Activated CD8-positive, alpha-beta T cell treated with anti-CD3 and anti-CD28 coated beads for 36 hours (primary cell): ENCODE results near the gene LRRN4. TPM values are rescaled to one million over a fixed set of nuclear protein-coding genes. Genes with fewer than 3 reads are reported as not detected.

Source experiments
- ATAC-seq: fragments of 200-7000 bp; cut with Tn5 transposase; one replicate; pipeline ENCODE4 v1.10.0; 2021; ENCODE audit warnings: mild to moderate bottlenecking, moderate library complexity
- CTCF ChIA-PET: fragments of 350-600 bp; sonication (Branson Sonifier 250); formaldehyde crosslinking; loops from one replicate; lab custom pipeline; 2021; ENCODE audit warnings: antibody characterized with exemption; lab: Charles Lee
- POLR2A ChIA-PET: fragments of 350-600 bp; sonication (Branson Sonifier 250); formaldehyde crosslinking; loops from one replicate; lab custom pipeline; 2021; ENCODE audit warnings: antibody characterized with exemption; lab: Charles Lee
- DNase-seq: peaks from one replicate; pipeline ENCODE4 v3.0.0-alpha.2; 2020
- H3K27ac Mint-ChIP-seq: one replicate; pipeline ENCODE4 v1.8.0; 2021; ENCODE audit warnings: mild to moderate bottlenecking, mixed read lengths
- H3K27me3 Mint-ChIP-seq: one replicate; pipeline ENCODE4 v1.8.0; 2021; ENCODE audit warnings: mixed read lengths
- H3K36me3 Mint-ChIP-seq: one replicate; pipeline ENCODE4 v1.8.0; 2021; ENCODE audit warnings: low read depth, mixed read lengths
- H3K4me1 Mint-ChIP-seq: one replicate; pipeline ENCODE4 v1.8.0; 2021; ENCODE audit warnings: low read depth, mixed read lengths
- H3K4me3 Mint-ChIP-seq: one replicate; pipeline ENCODE4 v1.8.0; 2021; ENCODE audit warnings: mild to moderate bottlenecking, moderate library complexity, mixed read lengths
- H3K9me3 Mint-ChIP-seq: one replicate; pipeline ENCODE4 v1.8.0; 2021; ENCODE audit warnings: mixed read lengths
- intact Hi-C: fragments of 100-400 bp; cut with micrococcal nuclease; formaldehyde crosslinking; loops from one replicate; pipeline ENCODE4 v1.10.0; 2022
- total RNA-seq, 2 experiments: library from RNA; stranded (reverse); gene quantifications; one replicate each; pipeline ENCODE4 v1.2.3, GENCODE V29; 2021
- TF ChIP-seq, protein P1 (sequence below): fragments of 200-600 bp; IDR thresholded peaks from one replicate; pipeline ENCODE4 v1.8.0; 2022; ENCODE audit warnings: antibody characterized with exemption, mild to moderate bottlenecking

LRRN4 gene
- total RNA-seq, 2 experiments from 2014 or later: not detected

DNA sequence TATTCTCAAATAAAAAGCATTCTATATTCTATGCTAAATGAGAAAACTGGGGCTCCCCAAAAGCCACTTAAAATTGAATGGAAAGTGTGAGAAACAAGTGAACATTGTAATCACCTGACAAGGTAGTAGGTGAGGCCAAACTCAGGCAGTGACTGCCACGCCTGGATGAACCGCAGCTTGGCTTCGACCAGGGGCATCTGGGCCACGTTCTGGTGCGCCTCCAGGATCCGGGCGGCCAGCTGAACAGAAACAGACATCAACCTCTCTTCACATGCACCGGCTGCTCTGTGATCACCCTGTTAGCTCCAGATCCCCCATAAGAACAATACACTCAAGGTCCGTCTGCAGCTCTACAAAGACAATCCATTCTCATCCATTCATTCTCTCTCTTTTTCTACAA is 30.1 kb upstream of the LRRN4 start:
- H3K27ac Mint-ChIP-seq: no peak overlapping the region
- CTCF ChIA-PET: no interaction called here
- intact Hi-C loops: no loop called here
- H3K4me1 Mint-ChIP-seq: no peaks in the 10 kb centered on the region
- no peak overlapping the region for H3K4me3 Mint-ChIP-seq
- H3K27me3 Mint-ChIP-seq: peaks cover 10% of the 10 kb centered on the region
- no peaks in the 10 kb centered on the region for H3K9me3 Mint-ChIP-seq
- POLR2A ChIA-PET: no interaction called here
- DNase-seq (no peak), ATAC-seq (no peak)
- TF ChIP-seq, protein P1, sequence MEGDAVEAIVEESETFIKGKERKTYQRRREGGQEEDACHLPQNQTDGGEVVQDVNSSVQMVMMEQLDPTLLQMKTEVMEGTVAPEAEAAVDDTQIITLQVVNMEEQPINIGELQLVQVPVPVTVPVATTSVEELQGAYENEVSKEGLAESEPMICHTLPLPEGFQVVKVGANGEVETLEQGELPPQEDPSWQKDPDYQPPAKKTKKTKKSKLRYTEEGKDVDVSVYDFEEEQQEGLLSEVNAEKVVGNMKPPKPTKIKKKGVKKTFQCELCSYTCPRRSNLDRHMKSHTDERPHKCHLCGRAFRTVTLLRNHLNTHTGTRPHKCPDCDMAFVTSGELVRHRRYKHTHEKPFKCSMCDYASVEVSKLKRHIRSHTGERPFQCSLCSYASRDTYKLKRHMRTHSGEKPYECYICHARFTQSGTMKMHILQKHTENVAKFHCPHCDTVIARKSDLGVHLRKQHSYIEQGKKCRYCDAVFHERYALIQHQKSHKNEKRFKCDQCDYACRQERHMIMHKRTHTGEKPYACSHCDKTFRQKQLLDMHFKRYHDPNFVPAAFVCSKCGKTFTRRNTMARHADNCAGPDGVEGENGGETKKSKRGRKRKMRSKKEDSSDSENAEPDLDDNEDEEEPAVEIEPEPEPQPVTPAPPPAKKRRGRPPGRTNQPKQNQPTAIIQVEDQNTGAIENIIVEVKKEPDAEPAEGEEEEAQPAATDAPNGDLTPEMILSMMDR: no peak
- no peaks in the 10 kb centered on the region for H3K36me3 Mint-ChIP-seq

DNA sequence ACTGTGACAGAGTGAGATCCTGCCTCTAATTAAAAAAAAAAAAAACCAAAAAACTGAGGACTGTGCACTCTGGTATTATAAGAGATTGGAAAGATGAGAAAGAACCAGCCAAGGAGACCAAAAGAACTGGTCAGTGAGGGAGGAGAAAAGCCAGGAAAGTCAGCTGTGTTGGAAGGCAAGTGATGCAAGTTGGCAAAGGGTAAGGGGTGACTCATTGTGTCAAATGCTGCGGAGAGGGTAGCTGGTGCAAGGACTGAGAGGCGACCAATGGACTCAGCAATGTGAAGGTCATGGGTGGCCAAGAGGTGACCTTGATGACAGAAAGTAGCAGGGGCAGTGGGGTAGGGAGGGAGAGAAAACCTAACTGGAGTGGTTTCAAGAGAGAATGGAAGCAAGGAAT is 27.4 kb upstream of the LRRN4 start:
- ATAC-seq: no peak
- CTCF ChIA-PET: interaction anchor here (1.0 kb wide), 1 partner anchor 553 kb away, joined by 4 read pairs; no protein-coding TSS in a partner anchor
- Mint-ChIP-seq H3K9me3 (no peaks in the 10 kb centered on the region), H3K36me3 (no peaks in the 10 kb centered on the region), H3K27me3 (peaks cover 6% of the 10 kb centered on the region), H3K4me1 (no peaks in the 10 kb centered on the region), H3K27ac (no peak overlapping the region), H3K4me3 (no peak overlapping the region)
- intact Hi-C loops: no loop called here
- POLR2A ChIA-PET: no interaction called here
- no peak for DNase-seq
- TF ChIP-seq, protein P1: no peak

DNA sequence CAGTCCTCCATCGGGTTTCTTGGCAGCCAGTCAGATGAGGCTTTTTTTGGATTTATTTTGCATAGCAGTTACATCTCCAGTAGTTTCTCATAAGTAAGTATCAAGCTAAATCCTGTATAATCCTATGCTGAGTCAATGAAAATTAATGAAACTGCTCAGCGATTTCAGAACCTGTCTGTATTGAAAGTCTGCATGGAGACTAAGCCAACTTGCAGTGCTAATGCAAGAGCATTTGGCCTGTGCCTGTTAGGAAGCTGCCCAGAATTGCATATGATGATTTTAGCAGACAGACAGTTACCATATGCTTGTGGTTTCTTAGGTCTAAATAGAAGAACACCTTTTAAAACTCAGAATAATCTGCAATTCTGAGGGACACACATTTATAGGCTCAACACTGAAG is 25.2 kb upstream of the LRRN4 start:
- CTCF ChIA-PET: interaction anchor here (0.9 to 1.9 kb wide), 2 partner anchors 59 to 550 kb away, joined by 3 to 18 read pairs; no protein-coding TSS in a partner anchor
- Mint-ChIP-seq H3K27me3 (peaks cover 4% of the 10 kb centered on the region), H3K27ac (no peak overlapping the region), H3K4me1 (no peaks in the 10 kb centered on the region), H3K36me3 (no peaks in the 10 kb centered on the region), H3K4me3 (no peak overlapping the region), H3K9me3 (no peaks in the 10 kb centered on the region)
- TF ChIP-seq, protein P1: no peak
- no peak for DNase-seq
- ATAC-seq: no peak
- POLR2A ChIA-PET: no interaction called here
- intact Hi-C loops: no loop called here

DNA sequence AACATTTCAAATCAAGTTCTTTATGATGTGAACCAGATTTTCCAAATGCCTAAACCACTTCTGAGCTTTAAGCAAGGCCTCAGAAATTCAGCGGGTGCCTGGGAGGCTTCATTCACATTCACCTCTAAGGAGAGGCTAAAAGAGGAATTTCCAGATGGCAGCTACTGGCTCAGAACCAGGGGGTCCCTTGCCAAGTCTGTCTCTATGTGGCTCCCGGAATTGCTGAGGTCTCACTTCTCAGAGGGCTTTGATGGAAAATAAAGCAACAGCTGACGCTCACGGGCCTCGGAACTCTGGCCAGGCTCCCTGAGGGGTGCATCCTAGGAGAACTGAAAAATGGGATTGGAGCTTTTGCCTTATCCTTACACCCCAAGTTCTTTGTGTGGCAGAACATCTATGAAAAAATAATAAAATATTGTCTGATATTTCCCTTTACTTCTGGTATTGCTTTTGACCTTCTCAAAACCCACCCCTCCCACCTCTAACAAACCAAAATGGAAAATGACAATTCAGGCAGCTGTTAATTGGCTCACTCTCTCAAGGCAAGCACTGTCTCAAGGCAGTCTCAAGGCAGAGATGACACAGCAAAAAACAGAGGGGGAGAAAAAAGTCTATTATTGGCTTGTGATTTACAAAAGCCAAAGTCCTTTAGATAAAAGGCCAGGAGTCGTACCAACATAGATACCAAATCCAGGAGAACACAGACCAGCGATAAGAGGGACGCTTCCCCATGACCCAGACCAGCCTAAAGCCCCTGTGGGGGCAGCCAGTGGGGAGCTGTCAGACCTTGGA is 21.8 kb upstream of the LRRN4 start:
- no peaks in the 10 kb centered on the region for H3K9me3 Mint-ChIP-seq
- ChIA-PET POLR2A (interaction anchor here (0.7 kb wide), 1 partner anchor 479 kb away, joined by 3 read pairs; no protein-coding TSS in a partner anchor), CTCF (interaction anchor here (0.7 to 2.2 kb wide), 3 partner anchors 109 to 547 kb away, joined by 4 to 10 read pairs (median 4); no protein-coding TSS in a partner anchor)
- TF ChIP-seq, protein P1: no peak
- ATAC-seq (no peak), DNase-seq (no peak)
- H3K4me3 Mint-ChIP-seq: no peak overlapping the region
- H3K4me1 Mint-ChIP-seq: no peaks in the 10 kb centered on the region
- intact Hi-C loops: loop anchor here (2.0 kb wide), 1 partner anchor 547 kb away; no protein-coding TSS in a partner anchor
- no peaks in the 10 kb centered on the region for H3K36me3 Mint-ChIP-seq
- H3K27me3 Mint-ChIP-seq: peaks cover 4% of the 10 kb centered on the region
- no peak overlapping the region for H3K27ac Mint-ChIP-seq

DNA sequence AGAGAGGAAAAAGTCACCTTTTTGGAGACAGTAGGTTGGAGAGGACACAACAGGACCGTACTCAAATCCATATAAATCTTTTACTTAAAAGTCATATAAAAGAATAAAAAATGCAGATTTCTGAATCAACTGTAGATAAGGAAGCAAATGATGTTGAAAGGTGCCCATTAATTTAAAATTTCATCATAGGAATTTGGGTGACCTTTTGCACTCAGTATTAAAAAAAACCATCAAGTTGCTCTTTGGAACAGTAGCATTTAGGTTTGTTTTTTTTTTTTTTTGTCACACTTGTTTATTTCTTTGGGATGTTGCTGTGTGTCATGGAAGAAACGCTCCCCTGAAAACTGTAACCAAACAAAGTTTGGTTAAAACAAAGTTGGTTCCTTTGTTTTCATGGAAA is 20.9 kb upstream of the LRRN4 start:
- TF ChIP-seq, protein P1: no peak
- Mint-ChIP-seq H3K9me3 (no peaks in the 10 kb centered on the region), H3K4me1 (no peaks in the 10 kb centered on the region), H3K4me3 (no peak overlapping the region), H3K27ac (no peak overlapping the region), H3K27me3 (peaks cover 2% of the 10 kb centered on the region), H3K36me3 (no peaks in the 10 kb centered on the region)
- intact Hi-C loops: no loop called here
- ChIA-PET CTCF (interaction anchor here (0.9 to 2.2 kb wide), 3 partner anchors 31 to 546 kb away, joined by 3 to 10 read pairs (median 4); no protein-coding TSS in a partner anchor), POLR2A (interaction anchor here (0.7 kb wide), 1 partner anchor 478 kb away, joined by 3 read pairs; no protein-coding TSS in a partner anchor)
- DNase-seq (no peak), ATAC-seq (no peak)
